Activated T-helper 17 cell treated with anti-CD3 and anti-CD28 coated beads, Interleukin-2, amount 50 U/mL, for 72 hours (primary cell): Measurements from ENCODE around the gene CREB5. TPM values are rescaled to one million over a fixed set of nuclear protein-coding genes. Genes with fewer than 3 reads are reported as not detected.

Experiments used
- ATAC-seq: fragments of 150-1000 bp; cut with Tn5 transposase; replicated peaks from 2 replicates; pipeline ENCODE4 v1.10.0; 2021; ENCODE audit warnings: mild to moderate bottlenecking, moderate library complexity
- H3K27ac Mint-ChIP-seq: one replicate; pipeline ENCODE4 v1.8.0; 2022; ENCODE audit warnings: mixed read lengths
- H3K27me3 Mint-ChIP-seq: one replicate; pipeline ENCODE4 v1.8.0; 2022; ENCODE audit warnings: mixed read lengths
- H3K36me3 Mint-ChIP-seq: one replicate; pipeline ENCODE4 v1.8.0; 2022; ENCODE audit warnings: low read depth, mild to moderate bottlenecking, mixed read lengths
- H3K4me1 Mint-ChIP-seq: one replicate; pipeline ENCODE4 v1.8.0; 2022; ENCODE audit warnings: mixed read lengths
- H3K4me3 Mint-ChIP-seq: one replicate; pipeline ENCODE4 v1.8.0; 2022; ENCODE audit warnings: mild to moderate bottlenecking, mixed read lengths
- H3K9me3 Mint-ChIP-seq: one replicate; pipeline ENCODE4 v1.8.0; 2022; ENCODE audit warnings: mixed read lengths
- total RNA-seq, 2 donors: library from RNA; stranded (reverse); gene quantifications; one replicate each; pipeline ENCODE4 v1.2.3, GENCODE V29; 2022

CREB5 gene
- total RNA-seq, 2 donors from 2014 or later, result 0.02 TPM; not detected in 1

DNA sequence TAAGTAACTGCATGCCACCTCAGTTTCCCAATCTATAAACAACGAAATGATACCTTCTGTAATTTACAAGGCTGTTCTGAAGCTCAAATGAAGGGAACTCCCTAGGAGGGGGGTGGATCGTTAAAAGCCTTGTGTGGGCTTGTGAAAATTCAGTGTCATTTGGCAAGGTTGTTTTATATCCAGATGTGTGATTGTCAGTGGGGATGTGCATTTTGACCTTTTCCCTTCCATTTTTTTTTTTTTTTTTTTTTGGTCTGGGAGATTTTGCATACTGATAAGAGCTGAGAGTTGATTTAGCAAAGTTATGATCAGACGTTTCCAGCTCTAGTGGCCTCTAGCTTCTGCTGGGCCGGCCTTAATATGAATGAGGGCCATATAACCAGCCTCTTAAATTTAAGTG is 22.8 kb downstream of the CREB5 start:
- ATAC-seq, result no peak
- no peak overlapping the region for H3K27ac Mint-ChIP-seq
- H3K9me3 Mint-ChIP-seq, result no peaks in the 10 kb centered on the region
- no peaks in the 10 kb centered on the region for H3K4me1 Mint-ChIP-seq
- no peak overlapping the region for H3K4me3 Mint-ChIP-seq
- no peaks in the 10 kb centered on the region for H3K36me3 Mint-ChIP-seq
- H3K27me3 Mint-ChIP-seq, result peaks cover 48% of the 10 kb centered on the region

DNA sequence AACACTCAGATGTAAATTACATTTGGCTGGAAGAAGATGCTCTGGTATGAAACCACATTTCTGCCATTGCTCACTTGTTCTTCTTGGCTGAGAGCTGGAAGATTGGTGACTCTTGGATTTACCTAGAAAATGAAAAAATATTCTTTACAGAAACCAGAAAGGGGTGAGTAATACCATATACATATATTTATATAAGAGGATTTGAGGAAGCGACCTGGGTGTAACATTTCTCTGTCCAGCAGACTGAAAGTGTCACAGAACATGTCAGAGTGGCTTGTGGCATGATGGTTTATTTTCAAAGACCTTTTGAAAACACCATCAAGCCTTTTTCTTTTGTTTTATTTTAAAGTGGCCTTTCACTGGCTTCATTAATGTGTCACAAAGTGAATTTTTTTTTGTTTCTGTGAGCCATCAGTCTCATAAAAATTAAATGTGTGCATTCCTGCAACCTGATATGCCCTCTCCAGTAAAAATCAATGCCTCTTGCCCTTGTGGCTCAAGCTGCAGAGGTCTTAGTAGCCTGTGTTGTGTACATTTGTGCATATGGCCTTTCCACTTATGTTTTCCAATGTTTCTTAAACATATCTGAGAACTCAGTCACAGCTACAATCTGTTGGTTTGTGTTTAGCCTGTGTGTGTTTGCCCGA is 23.5 kb downstream of the CREB5 start:
- H3K36me3 Mint-ChIP-seq, result no peaks in the 10 kb centered on the region
- H3K27ac Mint-ChIP-seq, result no peak overlapping the region
- ATAC-seq, result no peak
- no peaks in the 10 kb centered on the region for H3K4me1 Mint-ChIP-seq
- no peak overlapping the region for H3K4me3 Mint-ChIP-seq
- peaks cover 48% of the 10 kb centered on the region for H3K27me3 Mint-ChIP-seq
- no peaks in the 10 kb centered on the region for H3K9me3 Mint-ChIP-seq

DNA sequence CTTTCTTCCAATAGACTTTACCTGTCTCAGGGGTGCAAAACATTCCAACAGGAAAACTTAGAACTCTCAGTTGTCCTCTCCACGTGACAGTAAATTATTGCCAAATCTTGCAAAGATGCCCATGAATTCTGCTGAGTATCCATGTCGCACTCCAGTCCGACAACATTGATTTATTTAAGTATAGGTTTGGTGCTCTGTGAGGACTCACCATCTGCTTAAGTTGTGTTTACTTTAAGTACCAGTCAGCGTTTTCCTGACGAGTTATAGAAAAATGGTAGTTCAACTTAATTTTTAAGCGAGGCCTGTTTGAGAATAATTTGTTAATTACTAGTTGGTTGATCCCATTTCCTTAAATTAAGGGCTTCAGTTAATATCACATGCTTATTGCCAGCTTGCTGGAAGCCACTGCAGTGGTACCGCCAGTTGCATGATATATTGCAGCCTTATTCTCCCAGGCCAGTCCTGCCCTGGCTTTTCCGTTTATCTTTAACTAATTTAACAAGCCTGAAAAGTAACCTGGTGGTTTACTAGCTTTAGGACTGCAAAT is 27.8 kb downstream of the CREB5 start:
- Mint-ChIP-seq H3K27me3 (peaks cover 43% of the 10 kb centered on the region), H3K27ac (no peak overlapping the region), H3K36me3 (no peaks in the 10 kb centered on the region), H3K4me3 (no peak overlapping the region), H3K9me3 (no peaks in the 10 kb centered on the region), H3K4me1 (peaks cover 7% of the 10 kb centered on the region)
- no peak for ATAC-seq

DNA sequence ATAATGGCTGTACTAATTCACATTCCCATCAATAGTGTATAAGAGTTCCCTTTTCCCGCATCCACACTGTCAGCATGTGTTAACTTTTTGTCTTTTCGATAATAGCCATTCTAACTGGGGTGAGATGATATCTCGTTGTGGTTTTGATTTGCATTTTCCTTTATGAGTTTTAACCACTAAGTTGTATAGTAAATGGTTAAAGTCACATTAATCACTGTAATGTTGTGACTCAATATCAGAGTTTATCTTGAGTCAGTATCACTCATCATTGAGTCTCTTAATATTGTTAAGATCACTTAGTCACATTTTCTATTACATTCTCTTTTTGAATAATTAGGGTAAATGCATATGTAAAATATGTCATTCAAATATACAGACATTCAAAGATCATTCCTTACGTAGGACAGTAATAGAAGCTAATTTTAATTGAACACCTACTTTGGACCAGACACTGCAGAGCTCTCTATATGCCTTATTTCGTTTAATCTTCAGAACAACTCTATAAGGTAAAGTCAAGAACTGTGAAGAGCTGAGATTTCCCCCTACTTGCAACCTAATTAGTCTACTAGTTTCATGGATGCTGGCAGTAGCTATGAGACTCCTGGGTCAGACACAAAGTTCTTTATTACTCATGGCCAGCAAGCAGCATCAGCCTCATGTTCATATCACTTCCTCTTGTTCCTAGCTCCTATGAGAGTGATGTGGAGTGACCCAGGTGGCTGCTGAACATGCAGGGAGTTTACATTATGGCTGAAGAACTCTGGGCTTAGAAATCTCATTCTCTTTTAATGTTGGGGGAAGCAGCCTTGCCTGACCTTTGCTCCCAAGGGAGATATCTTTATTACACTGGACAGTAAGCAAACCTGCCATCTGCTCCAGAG is 30.5 kb downstream of the CREB5 start:
- peak overlapping the region; percentile 48 for H3K27ac Mint-ChIP-seq
- peaks cover 27% of the 10 kb centered on the region for H3K27me3 Mint-ChIP-seq
- no peaks in the 10 kb centered on the region for H3K9me3 Mint-ChIP-seq
- peak; percentile 89 for ATAC-seq
- no peaks in the 10 kb centered on the region for H3K36me3 Mint-ChIP-seq
- H3K4me1 Mint-ChIP-seq, result peaks cover 7% of the 10 kb centered on the region
- no peak overlapping the region for H3K4me3 Mint-ChIP-seq

DNA sequence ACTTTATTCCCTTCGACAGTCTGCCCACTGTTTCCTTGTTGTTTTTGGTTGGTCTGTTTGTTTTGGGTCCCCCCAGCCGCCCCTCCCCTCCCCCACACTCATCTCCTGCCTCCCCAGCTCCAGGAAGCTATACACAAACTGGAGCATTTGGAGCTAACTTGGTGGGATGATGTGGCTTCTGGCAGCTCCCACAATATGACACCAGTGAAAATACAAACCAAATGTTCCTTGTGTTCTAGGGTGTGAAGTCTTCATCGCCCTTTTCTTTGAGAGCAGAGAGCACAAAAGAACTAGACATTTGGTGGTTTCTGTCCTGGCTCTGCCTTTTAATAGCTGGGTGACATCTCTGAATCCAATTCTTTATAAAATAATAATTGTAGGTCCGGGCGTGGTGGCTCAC is 33.8 kb downstream of the CREB5 start:
- Mint-ChIP-seq H3K36me3 (no peaks in the 10 kb centered on the region), H3K4me3 (no peak overlapping the region), H3K27me3 (peaks cover 25% of the 10 kb centered on the region), H3K27ac (no peak overlapping the region), H3K4me1 (peaks cover 7% of the 10 kb centered on the region), H3K9me3 (no peaks in the 10 kb centered on the region)
- ATAC-seq, result no peak

DNA sequence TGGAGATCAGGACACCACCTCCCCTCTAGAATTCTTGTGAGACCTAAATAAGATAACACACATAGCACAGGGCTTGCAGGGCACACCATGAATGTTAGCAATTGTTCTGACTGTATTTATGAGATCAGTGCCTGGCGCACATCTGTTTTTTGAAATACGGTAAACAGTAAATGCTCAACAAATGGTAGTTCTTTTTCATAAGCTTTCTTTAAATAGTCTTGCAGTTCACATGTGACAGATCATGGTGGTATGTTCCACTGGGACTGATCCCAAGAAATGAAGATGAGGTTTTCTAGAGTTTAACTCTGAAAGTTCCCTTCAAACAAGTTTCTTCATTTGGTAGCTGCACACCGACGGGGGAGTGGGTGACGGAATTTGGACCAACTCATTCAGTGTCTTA is 34.8 kb downstream of the CREB5 start:
- Mint-ChIP-seq H3K36me3 (no peaks in the 10 kb centered on the region), H3K4me1 (peaks cover 7% of the 10 kb centered on the region), H3K27ac (no peak overlapping the region), H3K4me3 (no peak overlapping the region), H3K27me3 (peaks cover 24% of the 10 kb centered on the region), H3K9me3 (no peaks in the 10 kb centered on the region)
- ATAC-seq, result no peak

DNA sequence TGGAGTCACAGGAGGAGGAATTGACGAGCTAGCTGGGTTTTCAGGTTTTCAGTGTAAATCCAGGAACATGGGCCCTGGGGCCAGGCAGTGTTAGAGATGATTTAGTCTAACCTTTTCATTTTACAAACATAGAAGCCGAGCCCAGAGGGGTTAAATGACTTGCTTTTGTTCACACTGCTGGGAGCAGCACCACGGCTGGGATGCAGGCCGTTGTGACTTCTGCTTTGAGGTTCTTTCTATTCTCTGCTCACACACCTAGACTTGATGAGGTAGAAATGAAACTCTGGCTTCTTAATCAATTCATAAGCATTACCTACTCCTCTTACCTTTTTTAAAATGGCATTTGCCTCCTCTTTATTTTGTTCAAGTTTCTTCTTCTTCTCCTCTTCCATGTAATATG is 36.4 kb downstream of the CREB5 start:
- Mint-ChIP-seq H3K27ac (no peak overlapping the region), H3K4me3 (no peak overlapping the region), H3K4me1 (no peaks in the 10 kb centered on the region), H3K9me3 (no peaks in the 10 kb centered on the region), H3K36me3 (no peaks in the 10 kb centered on the region), H3K27me3 (peaks cover 22% of the 10 kb centered on the region)
- ATAC-seq, result no peak

DNA sequence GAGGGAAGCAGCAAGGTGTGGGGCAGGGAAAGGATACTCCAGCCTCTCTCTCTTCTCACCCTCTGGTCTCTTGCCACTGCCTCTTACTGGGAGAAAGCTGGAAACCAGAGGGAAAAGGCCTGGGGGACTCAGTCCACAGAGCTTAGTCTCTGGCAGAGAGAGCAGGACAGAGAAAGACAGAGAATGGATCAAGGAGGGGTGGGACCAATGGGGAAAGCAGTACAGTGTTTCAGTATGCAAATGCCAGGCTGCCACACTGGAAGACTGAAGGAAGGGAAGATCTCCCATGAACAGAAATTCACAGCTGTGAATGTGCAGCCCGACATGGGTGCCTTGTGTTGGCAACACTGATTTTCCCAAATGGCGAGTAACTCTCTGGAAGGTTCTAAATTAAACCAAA is 40.4 kb downstream of the CREB5 start:
- H3K27ac Mint-ChIP-seq, result no peak overlapping the region
- H3K4me3 Mint-ChIP-seq, result no peak overlapping the region
- no peaks in the 10 kb centered on the region for H3K4me1 Mint-ChIP-seq
- H3K9me3 Mint-ChIP-seq, result no peaks in the 10 kb centered on the region
- no peaks in the 10 kb centered on the region for H3K36me3 Mint-ChIP-seq
- H3K27me3 Mint-ChIP-seq, result peaks cover 22% of the 10 kb centered on the region
- no peak for ATAC-seq

DNA sequence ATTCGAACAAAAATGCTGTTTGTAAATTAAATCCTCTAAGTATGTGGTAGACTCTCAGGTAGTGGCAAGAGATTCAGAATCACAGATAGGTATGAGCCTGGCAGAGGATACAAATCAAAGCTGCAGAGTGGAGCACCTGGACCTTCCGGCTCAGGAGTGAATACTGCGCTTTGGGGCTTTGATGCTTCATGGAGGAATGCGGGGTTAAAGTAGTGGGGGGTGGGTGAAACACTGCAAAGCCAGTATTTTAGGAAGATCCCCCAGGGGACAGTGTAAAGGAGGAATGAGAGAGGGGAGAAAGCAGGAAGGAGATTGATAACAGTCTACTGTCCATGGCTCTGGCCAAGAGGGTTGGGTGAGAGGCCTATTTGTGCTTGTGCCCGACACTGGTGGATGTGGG is 43.2 kb downstream of the CREB5 start:
- Mint-ChIP-seq H3K27ac (no peak overlapping the region), H3K4me3 (no peak overlapping the region), H3K4me1 (no peaks in the 10 kb centered on the region), H3K9me3 (no peaks in the 10 kb centered on the region), H3K36me3 (no peaks in the 10 kb centered on the region), H3K27me3 (peaks cover 10% of the 10 kb centered on the region)
- ATAC-seq, result no peak

DNA sequence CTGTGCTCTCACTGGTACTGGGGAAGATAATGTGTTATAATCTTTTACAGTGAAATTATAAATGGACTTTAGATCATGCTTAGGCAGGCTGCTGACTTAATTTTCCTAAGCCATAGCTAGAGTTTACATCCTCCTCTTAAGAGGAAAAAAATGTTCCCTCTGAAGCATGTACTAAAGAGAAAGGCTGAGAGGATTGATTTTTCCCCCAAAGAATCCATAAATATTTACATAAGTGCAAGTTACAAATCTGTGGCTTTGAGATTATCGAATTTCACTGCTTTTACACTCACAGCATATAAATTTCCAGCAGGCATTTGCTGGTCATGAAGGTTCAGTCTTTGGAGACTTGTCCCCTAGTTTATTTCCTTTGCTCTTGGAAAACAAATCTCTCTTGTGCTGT is 43.7 kb downstream of the CREB5 start:
- Mint-ChIP-seq H3K9me3 (no peaks in the 10 kb centered on the region), H3K36me3 (no peaks in the 10 kb centered on the region), H3K4me3 (no peak overlapping the region), H3K4me1 (no peaks in the 10 kb centered on the region), H3K27me3 (peaks cover 9% of the 10 kb centered on the region), H3K27ac (no peak overlapping the region)
- no peak for ATAC-seq

DNA sequence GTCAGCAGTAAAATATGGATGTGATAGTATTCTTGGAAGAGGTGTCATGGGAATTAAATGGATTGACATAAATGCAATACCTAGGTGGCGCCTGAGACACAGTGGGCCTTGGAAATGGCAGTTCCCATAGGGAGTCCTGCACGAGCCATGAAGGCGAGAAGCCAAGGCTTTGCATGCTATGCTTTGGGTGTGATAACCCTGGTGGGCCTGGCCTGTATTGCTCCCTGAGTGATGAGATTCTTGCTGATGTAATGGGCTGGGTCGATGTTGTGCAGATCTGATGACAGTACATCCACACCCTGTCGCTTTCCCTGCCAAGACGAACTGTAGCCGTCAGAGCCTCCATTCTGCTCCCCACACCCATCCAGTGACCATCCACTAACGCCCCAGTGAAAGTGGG is 46.4 kb downstream of the CREB5 start:
- Mint-ChIP-seq H3K27me3 (peaks cover 7% of the 10 kb centered on the region), H3K36me3 (no peaks in the 10 kb centered on the region), H3K4me1 (no peaks in the 10 kb centered on the region), H3K27ac (no peak overlapping the region), H3K9me3 (no peaks in the 10 kb centered on the region), H3K4me3 (no peak overlapping the region)
- no peak for ATAC-seq

DNA sequence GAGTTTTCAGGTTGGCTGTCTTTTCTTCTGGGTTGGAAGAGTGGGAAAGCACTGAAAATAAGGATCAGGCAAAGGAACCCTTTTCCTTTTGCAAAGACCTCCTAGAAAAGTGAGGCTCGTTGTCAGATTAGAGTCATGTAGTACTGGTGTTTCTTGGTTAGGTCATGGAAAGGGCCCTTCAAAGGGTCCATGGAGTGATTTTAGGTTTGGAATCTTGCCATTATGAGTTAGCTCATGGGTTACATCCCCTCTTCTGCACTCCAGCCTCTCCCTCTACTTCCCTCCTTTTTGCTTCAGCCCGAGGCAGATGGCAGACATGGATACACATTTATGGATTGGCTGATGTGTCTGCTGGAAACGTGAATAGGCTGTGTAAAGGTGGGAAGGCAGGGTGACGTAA is 47.0 kb downstream of the CREB5 start:
- H3K4me3 Mint-ChIP-seq, result no peak overlapping the region
- no peaks in the 10 kb centered on the region for H3K36me3 Mint-ChIP-seq
- H3K4me1 Mint-ChIP-seq, result no peaks in the 10 kb centered on the region
- H3K27ac Mint-ChIP-seq, result no peak overlapping the region
- H3K27me3 Mint-ChIP-seq, result peaks cover 10% of the 10 kb centered on the region
- H3K9me3 Mint-ChIP-seq, result no peaks in the 10 kb centered on the region
- no peak for ATAC-seq

DNA sequence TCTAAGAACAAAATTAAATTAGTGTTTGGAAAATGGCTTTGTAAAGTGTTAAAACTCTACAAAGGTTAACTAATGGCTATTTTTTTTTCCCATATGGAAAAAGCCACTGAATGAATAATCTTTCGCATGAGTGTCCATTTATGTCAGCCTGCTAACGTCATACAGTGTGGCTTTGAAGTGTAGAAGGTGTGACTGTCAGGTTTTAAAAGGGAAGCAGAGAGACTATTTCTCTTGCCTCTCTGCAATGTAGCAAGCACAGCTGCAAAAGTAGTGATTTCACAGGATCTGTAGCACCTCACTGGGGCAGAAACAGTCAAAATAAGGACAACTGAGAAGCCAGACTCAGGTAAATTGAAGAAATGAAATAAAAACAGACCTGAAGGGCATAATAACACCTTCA is 53.4 kb downstream of the CREB5 start:
- Mint-ChIP-seq H3K4me1 (no peaks in the 10 kb centered on the region), H3K27ac (no peak overlapping the region), H3K27me3 (peaks cover 10% of the 10 kb centered on the region), H3K4me3 (no peak overlapping the region), H3K9me3 (no peaks in the 10 kb centered on the region), H3K36me3 (no peaks in the 10 kb centered on the region)
- no peak for ATAC-seq

DNA sequence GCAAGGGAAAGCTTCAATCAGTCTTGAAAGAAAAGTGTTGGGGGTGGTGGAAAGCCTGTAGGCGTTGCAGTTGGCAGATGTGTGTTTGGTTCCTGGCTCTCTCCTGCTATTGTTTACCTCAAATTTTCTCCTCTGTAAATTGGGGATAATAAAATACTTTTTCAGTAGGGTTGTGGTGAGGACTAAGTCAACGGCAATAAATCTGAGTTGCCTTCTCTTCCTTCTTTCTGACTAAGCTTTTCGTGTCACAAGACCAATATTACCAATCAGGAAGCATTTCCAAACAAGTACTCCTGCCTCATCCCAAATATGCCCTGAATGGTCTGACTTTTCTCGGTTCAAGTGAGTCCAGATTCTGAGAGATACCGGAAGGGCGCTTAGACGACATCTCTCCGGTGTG is 54.0 kb downstream of the CREB5 start:
- no peak for ATAC-seq
- H3K27ac Mint-ChIP-seq, result no peak overlapping the region
- H3K36me3 Mint-ChIP-seq, result no peaks in the 10 kb centered on the region
- peaks cover 10% of the 10 kb centered on the region for H3K27me3 Mint-ChIP-seq
- no peaks in the 10 kb centered on the region for H3K9me3 Mint-ChIP-seq
- no peaks in the 10 kb centered on the region for H3K4me1 Mint-ChIP-seq
- H3K4me3 Mint-ChIP-seq, result no peak overlapping the region

DNA sequence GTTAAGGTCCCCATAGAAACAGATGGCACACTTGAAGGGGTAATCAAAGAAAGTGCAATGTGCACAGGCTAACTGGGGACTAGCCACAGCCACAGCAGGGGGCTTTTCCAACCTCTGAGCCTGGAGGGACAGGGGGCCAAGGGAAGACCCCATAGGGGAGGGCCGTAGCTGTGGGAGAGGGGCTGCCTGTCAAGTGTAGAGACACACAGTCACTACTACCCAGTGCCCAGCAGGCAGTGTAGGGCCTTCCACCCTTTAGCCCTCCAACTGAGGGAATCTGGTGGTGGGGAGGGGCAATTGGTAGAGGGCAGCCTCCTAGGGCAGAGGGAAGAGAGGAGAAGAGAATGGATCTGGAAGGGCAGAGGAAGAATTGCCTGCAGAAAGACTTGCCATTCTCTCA is 54.6 kb downstream of the CREB5 start:
- no peak for ATAC-seq
- H3K9me3 Mint-ChIP-seq, result no peaks in the 10 kb centered on the region
- no peak overlapping the region for H3K27ac Mint-ChIP-seq
- H3K36me3 Mint-ChIP-seq, result no peaks in the 10 kb centered on the region
- H3K4me1 Mint-ChIP-seq, result no peaks in the 10 kb centered on the region
- peaks cover 10% of the 10 kb centered on the region for H3K27me3 Mint-ChIP-seq
- H3K4me3 Mint-ChIP-seq, result no peak overlapping the region
